HEK293 (cell line): ENCODE measurements around the gene ZBTB22.

Experiments used
- CTCF ChIA-PET: fragments of 350-600 bp; formaldehyde crosslinking; extraction: SDS; loops from one replicate; lab custom pipeline; 2021; ENCODE audit warnings: antibody characterized with exemption; lab: Yijun Ruan, JAX
- POLR2A ChIA-PET: fragments of 300-600 bp; formaldehyde crosslinking; extraction: SDS; loops from one replicate; lab custom pipeline; 2020; ENCODE audit warnings: antibody characterized with exemption, inconsistent platforms; lab: Yijun Ruan, JAX
- H3K27ac ChIP-seq: fragments of 200-500 bp; sonication (Bioruptor generic); 2 replicates; pipeline ENCODE4 v1.5.1; 2014; ENCODE audit warnings: low read depth, low read length, control low read depth, inconsistent platforms; ENCODE audit errors: extremely low read depth
- H3K36me3 ChIP-seq, 2 experiments: fragments of 200-500 bp in 1 of 2; sonication (Bioruptor generic) in 1 of 2; 1 replicate in 1 of 2; 2 replicates in 1 of 2; pipeline ENCODE4 v1.5.1; 2014 to 2017; ENCODE audit warnings: inconsistent platforms in 2 of 2, low read length in 2 of 2; ENCODE audit not compliant: control insufficient read depth in 2 of 2, insufficient read depth in 1 of 2
- H3K4me1 ChIP-seq: fragments of 200-500 bp; sonication (Bioruptor generic); 2 replicates; pipeline ENCODE4 v1.5.1; 2014; ENCODE audit warnings: mild to moderate bottlenecking, low read length, inconsistent platforms; ENCODE audit not compliant: control insufficient read depth, insufficient read depth
- H3K4me3 ChIP-seq: 2 replicates; pipeline ENCODE4 v1.5.1; 2011; ENCODE audit warnings: low read depth, mild to moderate bottlenecking, control low read depth, low read length, moderate library complexity
- H3K9me3 ChIP-seq: fragments of 200-500 bp; sonication (Bioruptor generic); 2 replicates; pipeline ENCODE4 v1.5.1; 2014; ENCODE audit warnings: low read depth, low read length, inconsistent platforms; ENCODE audit not compliant: control insufficient read depth, insufficient read depth
- GLIS2 ChIP-seq: fragments of 450-650 bp; formaldehyde crosslinking; IDR thresholded peaks from 2 replicates; pipeline ENCODE4 v1.5.1; 2016; ENCODE audit warnings: missing biosample characterization, missing genetic modification characterization
- KLF9 ChIP-seq: fragments of 450-650 bp; formaldehyde crosslinking; IDR thresholded peaks from 2 replicates; pipeline ENCODE4 v1.5.1; 2016; ENCODE audit warnings: missing biosample characterization, missing genetic modification characterization, low read depth
- OVOL3 ChIP-seq: fragments of 450-650 bp; formaldehyde crosslinking; IDR thresholded peaks from 2 replicates; pipeline ENCODE4 v1.5.1; 2016; ENCODE audit warnings: missing biosample characterization, missing genetic modification characterization
- REST ChIP-seq: fragments of 450-650 bp; formaldehyde crosslinking; IDR thresholded peaks from 2 replicates; pipeline ENCODE4 v1.5.1; 2016; ENCODE audit warnings: missing biosample characterization, missing genetic modification characterization
- SCRT1 ChIP-seq: fragments of 450-650 bp; formaldehyde crosslinking; IDR thresholded peaks from 2 replicates; pipeline ENCODE4 v1.5.1; 2016; ENCODE audit warnings: missing biosample characterization, missing genetic modification characterization, borderline replicate concordance
- SETDB1 ChIP-seq: IDR thresholded peaks from one replicate; pipeline ENCODE4 v1.6.1; 2017; ENCODE audit warnings: mild to moderate bottlenecking, low read length, moderate library complexity, mixed read lengths; ENCODE audit not compliant: insufficient read length
- ZBTB10 ChIP-seq: fragments of 450-650 bp; formaldehyde crosslinking; IDR thresholded peaks from 2 replicates; pipeline ENCODE4 v1.5.1; 2016; ENCODE audit warnings: missing biosample characterization, missing genetic modification characterization
- ZBTB17 ChIP-seq: fragments of 450-650 bp; formaldehyde crosslinking; IDR thresholded peaks from 2 replicates; pipeline ENCODE4 v1.5.1; 2016; ENCODE audit warnings: missing biosample characterization, missing genetic modification characterization
- ZBTB8A ChIP-seq: fragments of 450-650 bp; formaldehyde crosslinking; IDR thresholded peaks from 2 replicates; pipeline ENCODE4 v1.5.1; 2016; ENCODE audit warnings: missing biosample characterization, missing genetic modification characterization
- ZNF121 ChIP-seq: fragments of 450-650 bp; formaldehyde crosslinking; IDR thresholded peaks from 2 replicates; pipeline ENCODE4 v1.5.1; 2016; ENCODE audit warnings: missing biosample characterization, missing genetic modification characterization
- ZNF202 ChIP-seq: fragments of 450-650 bp; formaldehyde crosslinking; IDR thresholded peaks from 2 replicates; pipeline ENCODE4 v1.5.1; 2016; ENCODE audit warnings: missing biosample characterization, missing genetic modification characterization, borderline replicate concordance
- ZNF221 ChIP-seq: fragments of 450-650 bp; formaldehyde crosslinking; IDR thresholded peaks from 2 replicates; pipeline ENCODE4 v1.5.1; 2017; ENCODE audit warnings: missing biosample characterization, missing genetic modification characterization, borderline replicate concordance
- ZNF223 ChIP-seq: fragments of 450-650 bp; formaldehyde crosslinking; IDR thresholded peaks from 2 replicates; pipeline ENCODE4 v1.5.1; 2016; ENCODE audit warnings: missing biosample characterization, missing genetic modification characterization
- ZNF239 ChIP-seq: fragments of 450-650 bp; formaldehyde crosslinking; IDR thresholded peaks from 2 replicates; pipeline ENCODE4 v1.5.1; 2016; ENCODE audit warnings: missing biosample characterization, missing genetic modification characterization
- ZNF416 ChIP-seq: fragments of 450-650 bp; formaldehyde crosslinking; IDR thresholded peaks from 2 replicates; pipeline ENCODE4 v1.5.1; 2016; ENCODE audit warnings: missing biosample characterization, missing genetic modification characterization
- ZNF513 ChIP-seq: fragments of 450-650 bp; IDR thresholded peaks from 2 replicates; pipeline ENCODE4 v1.5.1; 2018; ENCODE audit warnings: missing biosample characterization, missing genetic modification characterization
- ZNF555 ChIP-seq: fragments of 450-650 bp; formaldehyde crosslinking; conservative IDR thresholded peaks from 2 replicates; pipeline ENCODE4 v1.5.1; 2017; ENCODE audit warnings: missing biosample characterization, mild to moderate bottlenecking, missing genetic modification characterization, inconsistent platforms
- ZNF580 ChIP-seq: fragments of 450-650 bp; formaldehyde crosslinking; IDR thresholded peaks from 2 replicates; pipeline ENCODE4 v1.5.1; 2016; ENCODE audit warnings: missing biosample characterization, missing genetic modification characterization
- ZNF600 ChIP-seq: fragments of 450-650 bp; formaldehyde crosslinking; IDR thresholded peaks from 2 replicates; pipeline ENCODE4 v1.5.1; 2016; ENCODE audit warnings: missing biosample characterization, missing genetic modification characterization
- ZSCAN30 ChIP-seq: fragments of 450-650 bp; IDR thresholded peaks from 2 replicates; pipeline ENCODE4 v1.5.1; 2018; ENCODE audit warnings: missing biosample characterization, mild to moderate bottlenecking, missing genetic modification characterization, moderate library complexity

ZBTB22 gene

DNA sequence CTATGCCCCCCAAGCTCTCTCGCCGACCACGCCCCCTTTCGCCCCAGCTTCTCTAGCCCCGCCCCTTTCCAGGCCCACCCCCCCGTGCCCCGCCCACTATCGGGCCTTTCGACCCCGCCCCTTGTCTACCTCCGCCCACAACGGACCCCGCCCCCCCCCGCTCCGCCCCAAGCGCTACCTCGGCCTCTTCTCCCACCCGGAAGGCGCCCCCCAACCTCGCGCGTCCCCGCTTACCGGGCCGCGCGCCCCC is 200 bp downstream of the ZBTB22 start:
- CTCF ChIA-PET: interaction anchor here (0.7 to 2.9 kb wide), 6 partner anchors 16 to 90 kb away, joined by 4 to 21 read pairs (median 8); partner anchors contain the start of gene RGL2
- no peak overlapping the region for H3K27ac ChIP-seq

GRCh38 chr6:33316603-33317418 is 733 bp downstream of the ZBTB22 start:
- Histone ChIP-seq H3K4me3 (peak overlapping the region; percentile 58), H3K4me1 (peaks cover 22% of the 10 kb centered on the region), H3K27ac (no peak overlapping the region), H3K36me3 (peaks cover 14 to 41% of the 10 kb centered on the region in 2 experiments), H3K9me3 (no peaks in the 10 kb centered on the region)
- POLR2A ChIA-PET: interaction anchor here (0.6 to 3.3 kb wide), 18 partner anchors 9 to 395 kb away, joined by 3 to 57 read pairs (median 5); partner anchors contain the start of genes B3GALT4, PFDN6, PHF1 and RGL2
- CTCF ChIA-PET: interaction anchor here (1.0 to 2.8 kb wide), 3 partner anchors 17 to 37 kb away, joined by 3 to 14 read pairs (median 10); partner anchors contain the start of gene RGL2
- TF ChIP-seq ZBTB10 (0 out of 2 replicates have a peak, but pooled peaks have one; percentile 26), ZBTB17 (tag by site-specific recombination) (0 out of 2 replicates have a peak, but pooled peaks have one; percentile 13), ZBTB8A (peak; percentile 8; the same call in 1 of the 2 replicates), ZNF221 (tag by site-specific recombination) (no peak), ZNF580 (tag by site-specific recombination) (no peak), KLF9 (tag by site-specific recombination) (peak; percentile 95; the same call in 1 of the 2 replicates)

More for the DNA sequence above, 200 bp downstream of the ZBTB22 start:
- peaks cover 25% of the 10 kb centered on the region for H3K4me1 ChIP-seq
- no peaks in the 10 kb centered on the region for H3K9me3 ChIP-seq
- H3K36me3 ChIP-seq: peaks cover 14 to 41% of the 10 kb centered on the region in 2 experiments
- POLR2A ChIA-PET: interaction anchor here (0.6 to 3.3 kb wide), 31 partner anchors 9 to 1652 kb away, joined by 3 to 57 read pairs (median 5); partner anchors contain the start of genes B3GALT4, CSNK2B, CUTA and KIFC1
- H3K4me3 ChIP-seq: peak overlapping the region; percentile 58
- TF ChIP-seq ZNF416 (tag by site-specific recombination) (no peak), ZNF239 (tag by site-specific recombination) (no peak), ZNF202 (no peak), ZNF555 (tag by site-specific recombination) (no peak), SCRT1 (tag by site-specific recombination) (no peak), ZSCAN30 (tag by site-specific recombination) (no peak), ZNF600 (tag by site-specific recombination) (no peak)

GRCh38 chr6:33315793-33316602 is 1.5 kb downstream of the ZBTB22 start:
- H3K36me3 ChIP-seq: peaks cover 14 to 36% of the 10 kb centered on the region in 2 experiments
- no peaks in the 10 kb centered on the region for H3K9me3 ChIP-seq
- peaks cover 15% of the 10 kb centered on the region for H3K4me1 ChIP-seq
- ChIA-PET CTCF (interaction anchor here (1.0 kb wide), 1 partner anchor 36 kb away, joined by 3 read pairs; no protein-coding TSS in a partner anchor), POLR2A (interaction anchor here (0.8 to 3.3 kb wide), 2 partner anchors 15 to 116 kb away, joined by 5 to 13 read pairs; no protein-coding TSS in a partner anchor)
- H3K4me3 ChIP-seq: no peak overlapping the region
- no peak overlapping the region for H3K27ac ChIP-seq
- TF ChIP-seq SETDB1 (no peak), REST (tag by site-specific recombination) (peak; percentile 88), ZNF121 (tag by site-specific recombination) (no peak), OVOL3 (tag by site-specific recombination) (no peak), ZNF513 (tag by site-specific recombination) (peak; percentile 93), ZNF221 (tag by site-specific recombination) (no peak), GLIS2 (tag by site-specific recombination) (0 out of 2 replicates have a peak, but pooled peaks have one; percentile 29), ZNF223 (tag by site-specific recombination) (no peak)
